SK-N-SH treated with all-trans-retinoic acid at 6 μM for 48 hours (cell line): Measurements from ENCODE around the gene PRKAR1B.

Source experiments
- ATAC-seq: fragments of 200-7000 bp; cut with Tn5 transposase; 3 replicates; pipeline ENCODE4 v1.9.1; 2020; ENCODE audit warnings: mild to moderate bottlenecking, moderate library complexity
- BACH2 ChIP-seq: fragments of 250-450 bp; sonication (Bioruptor Pico); IDR thresholded peaks from 2 replicates; pipeline ENCODE4 v1.9.0; 2021; ENCODE audit warnings: mild to moderate bottlenecking, borderline replicate concordance
- CSDC2 ChIP-seq: fragments of 250-450 bp; sonication (Bioruptor Pico); IDR thresholded peaks from 2 replicates; pipeline ENCODE4 v1.5.0; 2020; ENCODE audit warnings: mild to moderate bottlenecking, moderate library complexity
- ESRRG ChIP-seq: fragments of 250-450 bp; sonication (Bioruptor Pico); IDR thresholded peaks from 2 replicates; pipeline ENCODE4 v1.6.1; 2021; ENCODE audit warnings: mild to moderate bottlenecking
- OSR1 ChIP-seq: fragments of 250-450 bp; sonication (Bioruptor Pico); IDR thresholded peaks from 2 replicates; pipeline ENCODE4 v1.8.0; 2022; ENCODE audit warnings: moderate library complexity, mild to moderate bottlenecking, inconsistent platforms
- PPARA ChIP-seq: fragments of 250-450 bp; sonication (Bioruptor Pico); IDR thresholded peaks from 2 replicates; pipeline ENCODE4 v1.5.0; 2020; ENCODE audit warnings: mild to moderate bottlenecking, borderline replicate concordance
- RARB ChIP-seq: fragments of 250-450 bp; sonication (Bioruptor Pico); IDR thresholded peaks from 2 replicates; pipeline ENCODE4 v1.8.0; 2021; ENCODE audit warnings: mild to moderate bottlenecking, moderate library complexity
- SNAI2 ChIP-seq: fragments of 250-450 bp; sonication (Bioruptor Pico); IDR thresholded peaks from 2 replicates; pipeline ENCODE4 v1.5.0; 2020; ENCODE audit warnings: mild to moderate bottlenecking, moderate library complexity
- TCF4 ChIP-seq: fragments of 250-450 bp; sonication (Bioruptor Pico); IDR thresholded peaks from 2 replicates; pipeline ENCODE4 v1.8.0; 2021; ENCODE audit warnings: mild to moderate bottlenecking, moderate library complexity, borderline replicate concordance
- TOX ChIP-seq: fragments of 250-450 bp; sonication (Bioruptor Pico); IDR thresholded peaks from 2 replicates; pipeline ENCODE4 v1.8.0; 2021; ENCODE audit warnings: mild to moderate bottlenecking, moderate library complexity, borderline replicate concordance
- ZFP3 ChIP-seq: fragments of 250-450 bp; sonication (Bioruptor Pico); IDR thresholded peaks from 2 replicates; pipeline ENCODE4 v1.5.0; 2020; ENCODE audit warnings: mild to moderate bottlenecking, moderate library complexity
- ZFP30 ChIP-seq: fragments of 450-650 bp; formaldehyde crosslinking; IDR thresholded peaks from 2 replicates; pipeline ENCODE4 v1.5.0; 2022; ENCODE audit warnings: mild to moderate bottlenecking, moderate library complexity
- ZNF70 ChIP-seq: fragments of 450-650 bp; formaldehyde crosslinking; IDR thresholded peaks from 2 replicates; pipeline ENCODE4 v1.5.0; 2020; ENCODE audit warnings: mild to moderate bottlenecking, moderate library complexity
- ZNF8 ChIP-seq: fragments of 450-650 bp; formaldehyde crosslinking; IDR thresholded peaks from 2 replicates; pipeline ENCODE4 v1.5.0; 2020; ENCODE audit warnings: mild to moderate bottlenecking, moderate library complexity
- TF ChIP-seq, protein P1 (sequence below): fragments of 250-450 bp; sonication (Bioruptor Pico); IDR thresholded peaks from 2 replicates; pipeline ENCODE4 v1.8.0; 2020; ENCODE audit warnings: mild to moderate bottlenecking, moderate library complexity, borderline replicate concordance
- TF ChIP-seq, protein P2 (sequence below): fragments of 250-450 bp; sonication (Bioruptor Pico); IDR thresholded peaks from 2 replicates; pipeline ENCODE4 v1.5.1; 2021; ENCODE audit warnings: mild to moderate bottlenecking, moderate library complexity
- TF ChIP-seq, protein P3 (sequence below): fragments of 250-450 bp; sonication (Bioruptor Pico); IDR thresholded peaks from 2 replicates; pipeline ENCODE4 v1.8.0; 2021; ENCODE audit warnings: low read depth, mild to moderate bottlenecking, moderate library complexity, borderline replicate concordance

The PRKAR1B gene

DNA sequence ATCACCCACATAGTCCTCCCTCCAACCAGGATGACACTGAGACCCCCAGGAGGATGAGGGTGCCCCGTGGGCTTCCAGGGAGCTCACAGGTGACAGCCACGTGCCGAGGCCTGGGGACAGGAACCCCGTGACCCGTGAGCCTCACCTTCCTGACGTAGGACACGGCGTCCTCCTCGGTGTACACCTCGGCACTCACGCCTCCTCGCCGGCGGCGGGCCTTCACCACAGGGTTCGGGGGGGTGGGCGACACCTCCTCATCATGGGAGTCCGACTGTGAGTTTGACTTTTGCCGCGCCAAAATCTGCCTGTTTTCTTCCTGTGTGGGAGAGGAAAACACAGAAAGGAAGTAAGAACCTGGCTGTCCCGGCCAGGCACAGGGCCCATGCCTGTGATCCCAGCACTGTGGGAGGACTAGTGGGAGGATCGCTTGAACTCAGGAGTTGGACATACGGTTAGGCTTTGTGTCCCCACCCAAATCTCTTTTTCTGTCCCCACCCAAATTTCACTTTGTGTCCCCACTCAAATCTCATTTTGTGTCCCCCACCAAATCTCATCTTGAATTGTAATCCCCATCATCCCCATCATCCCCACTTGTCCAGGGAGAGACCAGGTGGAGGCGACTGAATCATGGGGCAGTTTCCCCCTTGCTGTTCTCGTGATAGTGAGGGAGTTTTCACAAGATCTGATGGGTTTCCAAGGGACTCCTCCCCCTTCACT is 46.5 kb downstream of the PRKAR1B start:
- TF ChIP-seq BACH2: no peak
- TF ChIP-seq, all 23 proteins: peak for 0
- ATAC-seq: no peak

DNA sequence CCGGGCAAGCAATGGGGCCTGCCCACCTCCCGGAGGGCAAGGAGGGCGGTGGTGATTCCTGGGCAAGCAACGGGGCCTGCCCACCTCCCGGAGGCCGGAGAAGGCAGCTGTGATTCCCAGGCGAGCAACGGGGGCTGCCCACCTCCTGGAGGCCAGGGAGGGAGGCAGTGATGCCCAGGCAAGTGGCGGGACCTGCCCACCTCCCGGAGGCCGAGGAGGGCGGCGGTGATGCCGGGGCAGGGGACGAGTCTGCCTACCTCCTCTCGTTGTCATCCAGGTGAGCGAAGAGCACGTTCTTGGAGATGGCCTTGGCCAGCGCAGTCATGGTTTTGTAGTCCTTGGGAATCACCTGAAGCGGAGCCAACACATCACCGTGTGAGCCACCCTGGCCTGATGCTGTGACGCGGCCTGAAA is 50.1 kb downstream of the PRKAR1B start:
- no peak for ATAC-seq
- TF ChIP-seq, protein P1, sequence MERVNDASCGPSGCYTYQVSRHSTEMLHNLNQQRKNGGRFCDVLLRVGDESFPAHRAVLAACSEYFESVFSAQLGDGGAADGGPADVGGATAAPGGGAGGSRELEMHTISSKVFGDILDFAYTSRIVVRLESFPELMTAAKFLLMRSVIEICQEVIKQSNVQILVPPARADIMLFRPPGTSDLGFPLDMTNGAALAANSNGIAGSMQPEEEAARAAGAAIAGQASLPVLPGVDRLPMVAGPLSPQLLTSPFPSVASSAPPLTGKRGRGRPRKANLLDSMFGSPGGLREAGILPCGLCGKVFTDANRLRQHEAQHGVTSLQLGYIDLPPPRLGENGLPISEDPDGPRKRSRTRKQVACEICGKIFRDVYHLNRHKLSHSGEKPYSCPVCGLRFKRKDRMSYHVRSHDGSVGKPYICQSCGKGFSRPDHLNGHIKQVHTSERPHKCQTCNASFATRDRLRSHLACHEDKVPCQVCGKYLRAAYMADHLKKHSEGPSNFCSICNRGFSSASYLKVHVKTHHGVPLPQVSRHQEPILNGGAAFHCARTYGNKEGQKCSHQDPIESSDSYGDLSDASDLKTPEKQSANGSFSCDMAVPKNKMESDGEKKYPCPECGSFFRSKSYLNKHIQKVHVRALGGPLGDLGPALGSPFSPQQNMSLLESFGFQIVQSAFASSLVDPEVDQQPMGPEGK: no peak
- TF ChIP-seq RARB (no peak), TOX (CRISPR knock-in tag) (no peak), SNAI2 (CRISPR knock-in tag) (no peak)
- TF ChIP-seq, protein P2, sequence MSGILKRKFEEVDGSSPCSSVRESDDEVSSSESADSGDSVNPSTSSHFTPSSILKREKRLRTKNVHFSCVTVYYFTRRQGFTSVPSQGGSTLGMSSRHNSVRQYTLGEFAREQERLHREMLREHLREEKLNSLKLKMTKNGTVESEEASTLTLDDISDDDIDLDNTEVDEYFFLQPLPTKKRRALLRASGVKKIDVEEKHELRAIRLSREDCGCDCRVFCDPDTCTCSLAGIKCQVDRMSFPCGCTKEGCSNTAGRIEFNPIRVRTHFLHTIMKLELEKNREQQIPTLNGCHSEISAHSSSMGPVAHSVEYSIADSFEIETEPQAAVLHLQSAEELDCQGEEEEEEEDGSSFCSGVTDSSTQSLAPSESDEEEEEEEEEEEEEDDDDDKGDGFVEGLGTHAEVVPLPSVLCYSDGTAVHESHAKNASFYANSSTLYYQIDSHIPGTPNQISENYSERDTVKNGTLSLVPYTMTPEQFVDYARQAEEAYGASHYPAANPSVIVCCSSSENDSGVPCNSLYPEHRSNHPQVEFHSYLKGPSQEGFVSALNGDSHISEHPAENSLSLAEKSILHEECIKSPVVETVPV: no peak

DNA sequence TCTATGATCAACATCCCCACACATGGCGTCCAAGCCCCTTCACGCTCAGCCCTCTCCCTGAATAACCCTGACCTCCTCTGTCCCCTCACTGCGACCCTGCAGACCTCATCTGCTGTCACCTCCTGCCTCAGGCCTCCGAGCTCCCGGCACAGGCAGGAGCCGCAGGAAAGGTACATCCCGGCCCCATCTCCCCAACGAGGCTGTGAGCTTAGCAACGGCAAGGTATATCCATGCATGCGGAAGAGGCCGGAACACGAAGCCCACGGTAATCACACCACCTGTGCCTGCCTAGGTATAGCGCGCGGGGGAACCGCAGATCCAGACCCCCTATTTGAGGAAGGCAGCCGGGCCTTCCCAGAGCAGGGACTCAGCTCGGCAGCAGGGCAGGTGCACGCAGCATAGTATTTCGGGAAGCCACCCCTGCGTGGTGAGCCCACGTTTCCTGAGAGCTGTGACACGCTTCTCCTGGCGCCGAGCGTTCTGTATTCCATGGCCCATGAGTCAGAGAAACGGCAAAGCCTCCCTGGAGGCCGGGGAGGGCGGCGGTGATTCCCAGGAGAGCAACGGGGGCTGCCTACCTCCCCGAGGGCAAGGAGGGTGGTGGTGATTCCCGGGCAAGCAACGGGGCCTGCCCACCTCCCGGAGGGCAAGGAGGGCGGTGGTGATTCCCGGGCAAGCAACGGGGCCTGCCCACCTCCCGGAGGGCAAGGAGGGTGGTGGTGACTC is 50.7 kb downstream of the PRKAR1B start:
- no peak for ATAC-seq
- TF ChIP-seq, protein P3, sequence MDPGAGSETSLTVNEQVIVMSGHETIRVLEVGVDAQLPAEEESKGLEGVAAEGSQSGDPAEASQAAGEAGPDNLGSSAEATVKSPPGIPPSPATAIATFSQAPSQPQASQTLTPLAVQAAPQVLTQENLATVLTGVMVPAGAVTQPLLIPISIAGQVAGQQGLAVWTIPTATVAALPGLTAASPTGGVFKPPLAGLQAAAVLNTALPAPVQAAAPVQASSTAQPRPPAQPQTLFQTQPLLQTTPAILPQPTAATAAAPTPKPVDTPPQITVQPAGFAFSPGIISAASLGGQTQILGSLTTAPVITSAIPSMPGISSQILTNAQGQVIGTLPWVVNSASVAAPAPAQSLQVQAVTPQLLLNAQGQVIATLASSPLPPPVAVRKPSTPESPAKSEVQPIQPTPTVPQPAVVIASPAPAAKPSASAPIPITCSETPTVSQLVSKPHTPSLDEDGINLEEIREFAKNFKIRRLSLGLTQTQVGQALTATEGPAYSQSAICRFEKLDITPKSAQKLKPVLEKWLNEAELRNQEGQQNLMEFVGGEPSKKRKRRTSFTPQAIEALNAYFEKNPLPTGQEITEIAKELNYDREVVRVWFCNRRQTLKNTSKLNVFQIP (CRISPR knock-in tag): no peak
- no peak for TF ChIP-seq CSDC2 (CRISPR knock-in tag)
- no peak for TF ChIP-seq BACH2
- no peak for TF ChIP-seq TCF4 (CRISPR knock-in tag)
- no peak for TF ChIP-seq ZFP30 (CRISPR knock-in tag)
- no peak for TF ChIP-seq SNAI2 (CRISPR knock-in tag)
- TF ChIP-seq TOX (CRISPR knock-in tag): no peak
- no peak for TF ChIP-seq ZNF70 (CRISPR knock-in tag)
- no peak for TF ChIP-seq RARB
- TF ChIP-seq OSR1: no peak
- TF ChIP-seq ZFP3 (CRISPR knock-in tag): no peak
- no peak for TF ChIP-seq PPARA (CRISPR knock-in tag)
- TF ChIP-seq ESRRG (CRISPR knock-in tag): no peak

DNA sequence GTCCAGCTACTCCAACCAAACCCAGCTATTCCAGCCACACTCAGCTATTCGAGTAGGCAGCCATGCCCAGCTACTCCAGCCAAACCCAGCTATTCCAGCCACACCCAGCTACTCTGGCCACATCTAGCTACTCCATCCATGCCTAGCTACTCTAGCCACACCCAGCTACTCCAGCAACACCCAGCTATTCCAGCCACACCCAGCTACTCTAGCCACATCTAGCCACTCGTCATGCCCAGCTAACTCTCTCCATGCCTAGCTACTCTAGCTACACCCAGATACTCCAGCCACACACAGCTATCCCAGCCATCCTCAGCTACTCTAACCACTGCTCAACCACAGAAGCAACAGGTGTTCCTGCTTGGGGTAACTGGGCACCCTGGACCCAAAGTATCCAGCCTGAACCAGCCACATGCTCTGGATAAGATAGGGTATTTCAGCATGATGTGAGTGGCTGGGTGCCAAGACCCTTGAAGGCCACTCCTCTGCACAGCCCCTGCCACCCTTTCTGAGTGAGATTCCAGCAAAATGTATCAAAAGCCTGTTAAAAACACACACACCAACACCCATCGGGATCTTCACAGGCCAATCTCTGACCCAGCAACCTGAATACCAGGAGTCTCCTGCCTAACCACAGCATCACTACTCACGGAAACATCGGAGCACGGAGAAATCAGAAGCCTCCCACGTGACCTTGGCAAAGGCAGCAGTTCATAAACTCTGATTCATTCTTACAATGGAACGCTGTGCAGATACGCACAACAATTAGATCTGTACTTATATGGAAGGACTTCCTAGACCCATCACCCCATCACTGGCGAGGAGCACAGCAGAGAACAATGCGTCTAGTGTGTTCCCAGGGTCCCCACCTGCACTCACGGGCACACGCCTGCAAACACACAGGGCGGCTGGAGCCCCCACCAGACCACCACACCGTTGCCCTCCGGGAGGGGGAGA is 52.3 kb downstream of the PRKAR1B start:
- TF ChIP-seq ZNF8 (CRISPR knock-in tag) (no peak), TOX (CRISPR knock-in tag) (no peak)
- TF ChIP-seq, protein P1: no peak

More for the DNA sequence above, 52.3 kb downstream of the PRKAR1B start:
- ATAC-seq: no peak
